Thyroid gland (tissue), 4 donors: ENCODE results near the gene PDZD8.

Experiments
- POLR2A ChIP-seq, 2 donors: fragments of 450-650 bp; IDR thresholded peaks; one replicate each; pipeline ENCODE4 v1.6.1; 2017; ENCODE audit warnings: antibody characterized with exemption in 2 of 2, mild to moderate bottlenecking in 2 of 2, moderate library complexity in 1 of 2
- TF ChIP-seq, protein P1 (sequence below), 6 experiments: fragments of 200-600 bp in 3 of 6; fragments of 450-650 bp in 3 of 6; sonication (generic) in 3 of 6; IDR thresholded peaks; one replicate each; pipeline ENCODE4 v1.5.1; 2016 to 2019; ENCODE audit warnings: antibody characterized with exemption in 6 of 6, mild to moderate bottlenecking in 2 of 6, inconsistent platforms in 1 of 6, moderate library complexity in 1 of 6

DNA sequence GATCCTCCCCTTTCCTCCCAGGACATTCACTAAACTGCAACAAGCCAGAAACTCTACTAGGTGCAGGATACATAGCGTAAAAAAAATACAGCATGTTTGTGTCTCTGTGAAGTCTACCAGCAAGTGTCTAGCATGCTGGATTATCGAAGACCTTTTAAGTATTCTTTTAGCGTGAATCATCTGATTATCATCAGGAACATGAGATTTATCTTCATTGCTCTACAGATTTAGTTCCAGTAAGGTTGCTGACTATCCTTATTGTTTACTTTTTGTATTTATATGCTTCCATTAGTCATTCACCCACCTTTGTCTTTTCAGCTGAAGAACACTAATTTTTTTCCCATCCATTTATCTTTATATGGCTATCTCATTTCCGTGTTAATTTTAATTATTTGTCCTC lies 62.8 kb downstream of the PDZD8 start:
- TF ChIP-seq, protein P1, sequence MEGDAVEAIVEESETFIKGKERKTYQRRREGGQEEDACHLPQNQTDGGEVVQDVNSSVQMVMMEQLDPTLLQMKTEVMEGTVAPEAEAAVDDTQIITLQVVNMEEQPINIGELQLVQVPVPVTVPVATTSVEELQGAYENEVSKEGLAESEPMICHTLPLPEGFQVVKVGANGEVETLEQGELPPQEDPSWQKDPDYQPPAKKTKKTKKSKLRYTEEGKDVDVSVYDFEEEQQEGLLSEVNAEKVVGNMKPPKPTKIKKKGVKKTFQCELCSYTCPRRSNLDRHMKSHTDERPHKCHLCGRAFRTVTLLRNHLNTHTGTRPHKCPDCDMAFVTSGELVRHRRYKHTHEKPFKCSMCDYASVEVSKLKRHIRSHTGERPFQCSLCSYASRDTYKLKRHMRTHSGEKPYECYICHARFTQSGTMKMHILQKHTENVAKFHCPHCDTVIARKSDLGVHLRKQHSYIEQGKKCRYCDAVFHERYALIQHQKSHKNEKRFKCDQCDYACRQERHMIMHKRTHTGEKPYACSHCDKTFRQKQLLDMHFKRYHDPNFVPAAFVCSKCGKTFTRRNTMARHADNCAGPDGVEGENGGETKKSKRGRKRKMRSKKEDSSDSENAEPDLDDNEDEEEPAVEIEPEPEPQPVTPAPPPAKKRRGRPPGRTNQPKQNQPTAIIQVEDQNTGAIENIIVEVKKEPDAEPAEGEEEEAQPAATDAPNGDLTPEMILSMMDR (IDR thresholded peaks at IDR 0.05), result no peak
- TF ChIP-seq POLR2A (IDR thresholded peaks at IDR 0.05), result no peak
